ENCODE measurements around the gene WNT2B. TPM values are rescaled to one million over a fixed set of nuclear protein-coding genes. Genes with fewer than 3 reads are reported as not detected.

Gene WNT2B
- total and polyA plus RNA-seq, 2 of the 8 experiments (the other 6 are each of a cell fraction or from before 2014, with no cell fraction given) = 0.33 to 2.0 TPM

DNA sequence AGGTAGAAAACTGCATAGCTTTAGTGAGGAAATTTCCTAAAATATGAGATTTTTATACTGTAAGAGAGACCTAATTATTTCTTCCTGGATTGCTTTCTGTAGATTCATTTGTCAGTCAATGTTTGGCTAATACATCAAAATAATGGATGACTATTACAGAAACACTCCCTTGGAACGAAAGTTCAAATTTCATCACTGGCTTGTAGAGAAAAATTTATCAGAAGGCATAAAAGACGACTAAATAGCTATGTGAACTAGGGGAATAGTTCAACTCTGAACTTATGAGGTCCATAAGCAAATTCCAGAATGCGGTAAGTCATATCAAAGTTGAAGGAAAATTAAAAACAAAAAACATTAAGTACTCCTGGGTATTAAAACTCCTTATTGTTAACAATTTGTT, 36.0 kb downstream of the WNT2B start:
- Histone ChIP-seq H3K4me2 (ENCODE audit: insufficient read depth in 1 of 2, low read depth in 2 of 2, low read length in 2 of 2) (no peak overlapping the region), H3K4me1 (replicated peaks in 1 of 4; ENCODE audit: control insufficient read depth in 3 of 4, insufficient read depth in 4 of 4, low read length in 3 of 4) (no peaks in the 10 kb centered on the region), H3K23me2 (ENCODE audit: low read depth, low read length) (no peaks in the 10 kb centered on the region), H3K79me2 (ENCODE audit: control insufficient read depth in 1 of 2, insufficient read depth in 2 of 2, low read length in 2 of 2) (no peaks in the 10 kb centered on the region), H3K79me1 (ENCODE audit: low read depth, low read length) (no peaks in the 10 kb centered on the region), H4K91ac (replicated peaks; ENCODE audit: insufficient read length, low read length) (no peak overlapping the region), H3K14ac (ENCODE audit: insufficient read length) (no peak overlapping the region), H3K18ac (ENCODE audit: extremely low read depth, low read length) (no peak overlapping the region), H3K23ac (ENCODE audit: insufficient read length) (no peak overlapping the region), H4K20me1 (replicated peaks in 1 of 2; ENCODE audit: control insufficient read depth in 1 of 2, insufficient read depth in 2 of 2, low read length in 2 of 2) (no peaks in the 10 kb centered on the region), H3K56ac (replicated peaks; ENCODE audit: insufficient read length, low read depth, low read length) (no peak overlapping the region), H3K4me3 (ENCODE audit: extremely low read depth in 1 of 4, insufficient read depth in 2 of 4, low read depth in 3 of 4, low read length in 4 of 4) (no peak overlapping the region), H3K36me3 (ENCODE audit: control insufficient read depth in 2 of 4, insufficient read depth in 4 of 4, low read length in 3 of 4) (0 out of 8 replicates have a peak, but pooled peaks cover 0 to 8% (median 0%) of the 10 kb centered on the region in 4 experiments), H4K5ac (ENCODE audit: insufficient read length, low read depth, low read length) (no peak overlapping the region), H3K9ac (replicated peaks in 1 of 4; ENCODE audit: extremely low read depth in 1 of 4, low read depth in 3 of 4, low read length in 3 of 4) (no peak overlapping the region), H2BK120ac (replicated peaks; ENCODE audit: low read depth, low read length) (no peak overlapping the region), H2AK5ac (ENCODE audit: low read depth, low read length) (no peak overlapping the region), H2BK5ac (ENCODE audit: low read depth, low read length) (no peak overlapping the region), H2BK12ac (ENCODE audit: low read depth, low read length) (no peak overlapping the region), H3K9me3 (ENCODE audit: insufficient read depth in 2 of 2, low read depth in 1 of 2, low read length in 1 of 2) (no peaks in the 10 kb centered on the region), H4K8ac (ENCODE audit: extremely low read depth, insufficient read depth, low read length) (no peak overlapping the region), H3K27me3 (replicated peaks in 1 of 4; ENCODE audit: control insufficient read depth in 3 of 4, extremely low read depth in 1 of 4, insufficient read depth in 3 of 4, low read length in 3 of 4) (no peaks in the 10 kb centered on the region), H2BK15ac (ENCODE audit: low read length) (no peak overlapping the region), H3K27ac (ENCODE audit: low read depth, low read length) (no peak overlapping the region), H2AFZ (ENCODE audit: low read length) (no peak overlapping the region), H3K4ac (replicated peaks; ENCODE audit: insufficient read length, low read depth, low read length) (no peak overlapping the region), H2BK20ac (ENCODE audit: low read length) (no peak overlapping the region)
- FAIRE-seq = no peak
- CTCF ChIA-PET (ENCODE audit: partially characterized antibody) = interaction anchor here (1.0 kb wide), 1 partner anchor 13 kb away, joined by 6 read pairs; no protein-coding TSS in a partner anchor
- 91% methylated on average over 3 of the region's 3 CpGs; no CpG with 5 or more reads in 1 of the 2 experiments for WGBS, 2 experiments (ENCODE audit: extremely low coverage in 1 of 2, insufficient coverage in 1 of 2, insufficient read length in 1 of 2, insufficient replicate concordance in 2 of 2, low coverage in 1 of 2, low lambda C conversion rate in 2 of 2, missing lambda C conversion rate in 1 of 2)
- DNase-seq (ENCODE audit: low read depth in 1 of 2, low spot score in 2 of 2) = no peak
- POLR2A ChIA-PET (ENCODE audit: partially characterized antibody) = interaction anchor here (1.2 kb wide), 1 partner anchor 43 kb away, joined by 4 read pairs; no protein-coding TSS in a partner anchor
- TF ChIP-seq EGR1 (IDR thresholded peaks at IDR 0.05; ENCODE audit: borderline replicate concordance, low read depth, low read length) (no peak), BRCA1 (IDR thresholded peaks at IDR 0.05; ENCODE audit: low read depth, low read length) (no peak), SP4 (IDR thresholded peaks at IDR 0.05; ENCODE audit: low read length) (no peak), PHF8 (conservative IDR thresholded peaks at IDR 0.05; ENCODE audit: low read depth, low read length) (no peak), EZH2 (IDR thresholded peaks at IDR 0.05; ENCODE audit: low read depth, low read length, severe bottlenecking) (no peak), TAF7 (optimal IDR thresholded peaks at IDR 0.05; ENCODE audit: borderline replicate concordance, low read depth, low read length) (no peak), ZNF274 (IDR thresholded peaks at IDR 0.05; ENCODE audit: borderline replicate concordance, extremely low read depth, low read length) (no peak), HDAC6 (IDR thresholded peaks at IDR 0.05; ENCODE audit: low read depth, low read length) (no peak), SP1 (IDR thresholded peaks at IDR 0.05; ENCODE audit: low read depth, low read length) (no peak), MAFK (IDR thresholded peaks at IDR 0.05; ENCODE audit: low read depth, low read length) (no peak)
- TF ChIP-seq, protein P1, sequence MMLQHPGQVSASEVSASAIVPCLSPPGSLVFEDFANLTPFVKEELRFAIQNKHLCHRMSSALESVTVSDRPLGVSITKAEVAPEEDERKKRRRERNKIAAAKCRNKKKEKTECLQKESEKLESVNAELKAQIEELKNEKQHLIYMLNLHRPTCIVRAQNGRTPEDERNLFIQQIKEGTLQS (IDR thresholded peaks at IDR 0.05; ENCODE audit: insufficient read depth, low read depth, low read length) = no peak
- TF ChIP-seq, protein P2, sequence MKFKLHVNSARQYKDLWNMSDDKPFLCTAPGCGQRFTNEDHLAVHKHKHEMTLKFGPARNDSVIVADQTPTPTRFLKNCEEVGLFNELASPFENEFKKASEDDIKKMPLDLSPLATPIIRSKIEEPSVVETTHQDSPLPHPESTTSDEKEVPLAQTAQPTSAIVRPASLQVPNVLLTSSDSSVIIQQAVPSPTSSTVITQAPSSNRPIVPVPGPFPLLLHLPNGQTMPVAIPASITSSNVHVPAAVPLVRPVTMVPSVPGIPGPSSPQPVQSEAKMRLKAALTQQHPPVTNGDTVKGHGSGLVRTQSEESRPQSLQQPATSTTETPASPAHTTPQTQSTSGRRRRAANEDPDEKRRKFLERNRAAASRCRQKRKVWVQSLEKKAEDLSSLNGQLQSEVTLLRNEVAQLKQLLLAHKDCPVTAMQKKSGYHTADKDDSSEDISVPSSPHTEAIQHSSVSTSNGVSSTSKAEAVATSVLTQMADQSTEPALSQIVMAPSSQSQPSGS (IDR thresholded peaks at IDR 0.05; ENCODE audit: low read length) = no peak
